ENCODE data around the gene CPN2.

CPN2 gene

DNA sequence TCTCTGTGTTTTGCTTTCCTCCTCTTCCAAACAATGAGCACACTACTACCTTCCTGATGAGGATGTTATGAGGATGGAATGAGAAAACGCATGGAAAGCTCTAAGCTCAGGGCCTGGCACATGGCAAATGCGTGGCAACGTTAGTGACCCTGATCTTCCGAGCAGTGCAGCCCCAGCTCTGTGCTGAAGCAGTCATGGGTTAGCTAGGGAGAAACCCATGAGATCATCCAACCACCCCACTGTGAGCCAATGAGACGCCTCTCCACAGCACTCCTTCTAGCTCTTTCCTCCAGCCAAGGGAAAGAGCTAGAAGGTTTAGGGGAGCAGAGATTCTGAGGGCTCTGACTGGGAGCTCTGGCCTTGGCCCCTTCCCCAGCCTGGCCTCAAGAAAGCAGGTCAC lies 4.5 kb downstream of the CPN2 start:
- TF ChIP-seq CSDC2 (CRISPR knock-in tag; IDR thresholded peaks at IDR 0.05), result no peak
- TF ChIP-seq, protein P1, sequence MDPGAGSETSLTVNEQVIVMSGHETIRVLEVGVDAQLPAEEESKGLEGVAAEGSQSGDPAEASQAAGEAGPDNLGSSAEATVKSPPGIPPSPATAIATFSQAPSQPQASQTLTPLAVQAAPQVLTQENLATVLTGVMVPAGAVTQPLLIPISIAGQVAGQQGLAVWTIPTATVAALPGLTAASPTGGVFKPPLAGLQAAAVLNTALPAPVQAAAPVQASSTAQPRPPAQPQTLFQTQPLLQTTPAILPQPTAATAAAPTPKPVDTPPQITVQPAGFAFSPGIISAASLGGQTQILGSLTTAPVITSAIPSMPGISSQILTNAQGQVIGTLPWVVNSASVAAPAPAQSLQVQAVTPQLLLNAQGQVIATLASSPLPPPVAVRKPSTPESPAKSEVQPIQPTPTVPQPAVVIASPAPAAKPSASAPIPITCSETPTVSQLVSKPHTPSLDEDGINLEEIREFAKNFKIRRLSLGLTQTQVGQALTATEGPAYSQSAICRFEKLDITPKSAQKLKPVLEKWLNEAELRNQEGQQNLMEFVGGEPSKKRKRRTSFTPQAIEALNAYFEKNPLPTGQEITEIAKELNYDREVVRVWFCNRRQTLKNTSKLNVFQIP (CRISPR knock-in tag; IDR thresholded peaks at IDR 0.05; ENCODE audit: borderline replicate concordance, low read depth), result no peak
- TF ChIP-seq ARNTL (CRISPR knock-in tag; IDR thresholded peaks at IDR 0.05; ENCODE audit: borderline replicate concordance, low read depth), result no peak
- TF ChIP-seq ZNF8 (CRISPR knock-in tag; IDR thresholded peaks at IDR 0.05), result no peak
- TF ChIP-seq ZNF565 (CRISPR knock-in tag; conservative IDR thresholded peaks at IDR 0.05; ENCODE audit: low read depth), result no peak
- TF ChIP-seq, protein P2, sequence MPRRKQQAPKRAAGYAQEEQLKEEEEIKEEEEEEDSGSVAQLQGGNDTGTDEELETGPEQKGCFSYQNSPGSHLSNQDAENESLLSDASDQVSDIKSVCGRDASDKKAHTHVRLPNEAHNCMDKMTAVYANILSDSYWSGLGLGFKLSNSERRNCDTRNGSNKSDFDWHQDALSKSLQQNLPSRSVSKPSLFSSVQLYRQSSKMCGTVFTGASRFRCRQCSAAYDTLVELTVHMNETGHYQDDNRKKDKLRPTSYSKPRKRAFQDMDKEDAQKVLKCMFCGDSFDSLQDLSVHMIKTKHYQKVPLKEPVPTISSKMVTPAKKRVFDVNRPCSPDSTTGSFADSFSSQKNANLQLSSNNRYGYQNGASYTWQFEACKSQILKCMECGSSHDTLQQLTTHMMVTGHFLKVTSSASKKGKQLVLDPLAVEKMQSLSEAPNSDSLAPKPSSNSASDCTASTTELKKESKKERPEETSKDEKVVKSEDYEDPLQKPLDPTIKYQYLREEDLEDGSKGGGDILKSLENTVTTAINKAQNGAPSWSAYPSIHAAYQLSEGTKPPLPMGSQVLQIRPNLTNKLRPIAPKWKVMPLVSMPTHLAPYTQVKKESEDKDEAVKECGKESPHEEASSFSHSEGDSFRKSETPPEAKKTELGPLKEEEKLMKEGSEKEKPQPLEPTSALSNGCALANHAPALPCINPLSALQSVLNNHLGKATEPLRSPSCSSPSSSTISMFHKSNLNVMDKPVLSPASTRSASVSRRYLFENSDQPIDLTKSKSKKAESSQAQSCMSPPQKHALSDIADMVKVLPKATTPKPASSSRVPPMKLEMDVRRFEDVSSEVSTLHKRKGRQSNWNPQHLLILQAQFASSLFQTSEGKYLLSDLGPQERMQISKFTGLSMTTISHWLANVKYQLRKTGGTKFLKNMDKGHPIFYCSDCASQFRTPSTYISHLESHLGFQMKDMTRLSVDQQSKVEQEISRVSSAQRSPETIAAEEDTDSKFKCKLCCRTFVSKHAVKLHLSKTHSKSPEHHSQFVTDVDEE (CRISPR knock-in tag; IDR thresholded peaks at IDR 0.05), result no peak
- no peak for TF ChIP-seq RARB (CRISPR knock-in tag; IDR thresholded peaks at IDR 0.05)
- ATAC-seq, result no peak

DNA sequence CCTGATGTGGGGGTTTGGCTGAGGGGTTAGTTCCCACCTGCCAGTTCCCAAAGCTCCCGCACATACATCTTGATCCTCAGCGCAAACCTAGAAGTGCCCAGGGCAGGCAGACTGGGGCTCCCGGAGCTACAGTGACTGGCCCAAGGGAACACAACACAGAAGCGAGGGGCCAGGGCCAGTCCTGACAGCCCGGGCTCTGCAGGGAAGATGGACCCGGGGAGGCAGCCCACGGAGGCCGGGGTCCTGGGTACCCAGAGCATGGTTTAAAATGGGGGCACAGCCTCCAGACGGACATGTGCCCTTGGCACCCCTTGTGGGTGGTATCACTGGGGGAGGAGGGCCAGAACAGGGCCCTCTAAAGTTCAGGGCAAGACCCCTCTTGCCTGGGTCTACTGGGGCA lies 5.1 kb downstream of the CPN2 start:
- TF ChIP-seq ZNF8 (CRISPR knock-in tag; IDR thresholded peaks at IDR 0.05) (no peak), ISL1 (CRISPR knock-in tag; IDR thresholded peaks at IDR 0.05) (no peak), TCF4 (CRISPR knock-in tag; IDR thresholded peaks at IDR 0.05; ENCODE audit: borderline replicate concordance) (no peak), ESRRG (CRISPR knock-in tag; IDR thresholded peaks at IDR 0.05) (no peak), ZC3H10 (CRISPR knock-in tag; IDR thresholded peaks at IDR 0.05) (no peak), ARNTL (CRISPR knock-in tag; IDR thresholded peaks at IDR 0.05; ENCODE audit: borderline replicate concordance, low read depth) (no peak), RARB (CRISPR knock-in tag; IDR thresholded peaks at IDR 0.05) (no peak), PPARA (CRISPR knock-in tag; IDR thresholded peaks at IDR 0.05; ENCODE audit: borderline replicate concordance) (no peak), CSDC2 (CRISPR knock-in tag; IDR thresholded peaks at IDR 0.05) (no peak), ZFP30 (CRISPR knock-in tag; IDR thresholded peaks at IDR 0.05) (no peak), GLIS3 (CRISPR knock-in tag; IDR thresholded peaks at IDR 0.05) (no peak), SNAI2 (CRISPR knock-in tag; IDR thresholded peaks at IDR 0.05) (no peak), ZNF565 (CRISPR knock-in tag; conservative IDR thresholded peaks at IDR 0.05; ENCODE audit: low read depth) (no peak)
- TF ChIP-seq, protein P3, sequence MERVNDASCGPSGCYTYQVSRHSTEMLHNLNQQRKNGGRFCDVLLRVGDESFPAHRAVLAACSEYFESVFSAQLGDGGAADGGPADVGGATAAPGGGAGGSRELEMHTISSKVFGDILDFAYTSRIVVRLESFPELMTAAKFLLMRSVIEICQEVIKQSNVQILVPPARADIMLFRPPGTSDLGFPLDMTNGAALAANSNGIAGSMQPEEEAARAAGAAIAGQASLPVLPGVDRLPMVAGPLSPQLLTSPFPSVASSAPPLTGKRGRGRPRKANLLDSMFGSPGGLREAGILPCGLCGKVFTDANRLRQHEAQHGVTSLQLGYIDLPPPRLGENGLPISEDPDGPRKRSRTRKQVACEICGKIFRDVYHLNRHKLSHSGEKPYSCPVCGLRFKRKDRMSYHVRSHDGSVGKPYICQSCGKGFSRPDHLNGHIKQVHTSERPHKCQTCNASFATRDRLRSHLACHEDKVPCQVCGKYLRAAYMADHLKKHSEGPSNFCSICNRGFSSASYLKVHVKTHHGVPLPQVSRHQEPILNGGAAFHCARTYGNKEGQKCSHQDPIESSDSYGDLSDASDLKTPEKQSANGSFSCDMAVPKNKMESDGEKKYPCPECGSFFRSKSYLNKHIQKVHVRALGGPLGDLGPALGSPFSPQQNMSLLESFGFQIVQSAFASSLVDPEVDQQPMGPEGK (CRISPR knock-in tag; IDR thresholded peaks at IDR 0.05; ENCODE audit: borderline replicate concordance), result no peak
- TF ChIP-seq, protein P4, sequence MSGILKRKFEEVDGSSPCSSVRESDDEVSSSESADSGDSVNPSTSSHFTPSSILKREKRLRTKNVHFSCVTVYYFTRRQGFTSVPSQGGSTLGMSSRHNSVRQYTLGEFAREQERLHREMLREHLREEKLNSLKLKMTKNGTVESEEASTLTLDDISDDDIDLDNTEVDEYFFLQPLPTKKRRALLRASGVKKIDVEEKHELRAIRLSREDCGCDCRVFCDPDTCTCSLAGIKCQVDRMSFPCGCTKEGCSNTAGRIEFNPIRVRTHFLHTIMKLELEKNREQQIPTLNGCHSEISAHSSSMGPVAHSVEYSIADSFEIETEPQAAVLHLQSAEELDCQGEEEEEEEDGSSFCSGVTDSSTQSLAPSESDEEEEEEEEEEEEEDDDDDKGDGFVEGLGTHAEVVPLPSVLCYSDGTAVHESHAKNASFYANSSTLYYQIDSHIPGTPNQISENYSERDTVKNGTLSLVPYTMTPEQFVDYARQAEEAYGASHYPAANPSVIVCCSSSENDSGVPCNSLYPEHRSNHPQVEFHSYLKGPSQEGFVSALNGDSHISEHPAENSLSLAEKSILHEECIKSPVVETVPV (CRISPR knock-in tag; IDR thresholded peaks at IDR 0.05), result no peak
- TF ChIP-seq, protein P2 (CRISPR knock-in tag; IDR thresholded peaks at IDR 0.05), result no peak
- TF ChIP-seq, protein P1 (CRISPR knock-in tag; IDR thresholded peaks at IDR 0.05; ENCODE audit: borderline replicate concordance, low read depth), result no peak
- TF ChIP-seq, protein P5, sequence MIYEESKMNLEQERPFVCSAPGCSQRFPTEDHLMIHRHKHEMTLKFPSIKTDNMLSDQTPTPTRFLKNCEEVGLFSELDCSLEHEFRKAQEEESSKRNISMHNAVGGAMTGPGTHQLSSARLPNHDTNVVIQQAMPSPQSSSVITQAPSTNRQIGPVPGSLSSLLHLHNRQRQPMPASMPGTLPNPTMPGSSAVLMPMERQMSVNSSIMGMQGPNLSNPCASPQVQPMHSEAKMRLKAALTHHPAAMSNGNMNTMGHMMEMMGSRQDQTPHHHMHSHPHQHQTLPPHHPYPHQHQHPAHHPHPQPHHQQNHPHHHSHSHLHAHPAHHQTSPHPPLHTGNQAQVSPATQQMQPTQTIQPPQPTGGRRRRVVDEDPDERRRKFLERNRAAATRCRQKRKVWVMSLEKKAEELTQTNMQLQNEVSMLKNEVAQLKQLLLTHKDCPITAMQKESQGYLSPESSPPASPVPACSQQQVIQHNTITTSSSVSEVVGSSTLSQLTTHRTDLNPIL (CRISPR knock-in tag; IDR thresholded peaks at IDR 0.05; ENCODE audit: low read depth), result no peak

More for the DNA sequence above, 5.1 kb downstream of the CPN2 start:
- no peak for ATAC-seq
